GM21447 (cell line): ENCODE measurements around the gene AK4.
A peak's percentile ranks its signal among the peaks of the same experiment; 100 is the strongest.
"Not testable (repeated sequence)": the region's sequence is repeated elsewhere in the genome, so short reads cannot be mapped to it uniquely, and the experiment has no call there.

Source experiments
- ATAC-seq: cut with Tn5 transposase; IDR thresholded peaks from one replicate; pipeline ENCODE4 v1.9.1; 2021; ENCODE audit not compliant: unreplicated experiment

The AK4 gene

GRCh38 chr1:65210325-65210724, 62.3 kb downstream of the AK4 start:
- no peak for ATAC-seq

- ATAC-seq: no peak
Observed at GRCh38 chr1:65211331-65211730, 63.3 kb downstream of the AK4 start.

- no peak for ATAC-seq
Observed at GRCh38 chr1:65213271-65214023, 65.4 kb downstream of the AK4 start.

GRCh38 chr1:65214340-65215027, 66.5 kb downstream of the AK4 start:
- ATAC-seq: no peak

GRCh38 chr1:65216989-65217388, 69.0 kb downstream of the AK4 start:
- no peak for ATAC-seq

GRCh38 chr1:65221638-65222339, 73.8 kb downstream of the AK4 start:
- no peak for ATAC-seq

GRCh38 chr1:65222340-65222940, 74.4 kb downstream of the AK4 start:
- no peak for ATAC-seq

- no peak for ATAC-seq
Observed at GRCh38 chr1:65224681-65225091, 76.7 kb downstream of the AK4 start.

GRCh38 chr1:65225179-65225578, 77.2 kb downstream of the AK4 start:
- ATAC-seq: no peak

GRCh38 chr1:65229201-65229600, 81.2 kb downstream of the AK4 start:
- ATAC-seq: no peak

- no peak for ATAC-seq
Observed at GRCh38 chr1:65229754-65230339, 81.8 kb downstream of the AK4 start.

- ATAC-seq: peak; percentile 76
Observed at GRCh38 chr1:65230731-65231481, 82.9 kb downstream of the AK4 start.

- no peak for ATAC-seq
Observed at GRCh38 chr1:65231718-65232330, 83.8 kb downstream of the AK4 start.

- ATAC-seq: no peak
Observed at GRCh38 chr1:65232461-65232990, 84.5 kb downstream of the AK4 start.

GRCh38 chr1:65233782-65234181, 85.8 kb downstream of the AK4 start:
- no peak for ATAC-seq

GRCh38 chr1:65235867-65236805, 88.1 kb downstream of the AK4 start:
- ATAC-seq: no peak

- ATAC-seq: not testable (repeated sequence)
Observed at GRCh38 chr1:65237088-65237487, 89.1 kb downstream of the AK4 start.

- no peak for ATAC-seq
Observed at GRCh38 chr1:65237503-65237902, 89.5 kb downstream of the AK4 start.

- ATAC-seq: no peak
Observed at GRCh38 chr1:65238010-65238409, 90.0 kb downstream of the AK4 start.
